Right lobe of liver (tissue), 6 donors: ENCODE data around the gene PTMA. TPM values are rescaled to one million over a fixed set of nuclear protein-coding genes. Genes with fewer than 3 reads are reported as not detected.

Experiments
- ATAC-seq, 4 donors: fragments of 200-7000 bp; cut with Tn5 transposase; one replicate each; pipeline ENCODE4 v1.9.1; 2020; ENCODE audit warnings: mild to moderate bottlenecking in 4 of 4, moderate library complexity in 4 of 4
- DNase-seq, 3 donors: peaks; one replicate each; pipeline ENCODE4 v3.0.0-alpha.2; 2020
- H3K27ac ChIP-seq, 3 donors: fragments of 200-600 bp; one replicate each; pipeline ENCODE4 v1.8.0; 2022
- H3K27me3 ChIP-seq, 2 donors: fragments of 200-600 bp; one replicate each; pipeline ENCODE4 v1.8.0; 2022
- H3K36me3 ChIP-seq, 4 donors: fragments of 200-600 bp; sonication (generic) in 1 of 4; one replicate each; pipeline versions ENCODE4 v1.5.1 to v1.8.0; 2017 to 2022; ENCODE audit warnings: control low read depth in 1 of 4
- H3K4me1 ChIP-seq, 4 donors: fragments of 200-600 bp; sonication (generic) in 1 of 4; one replicate each; pipeline versions ENCODE4 v1.5.1 to v1.8.0; 2017 to 2022; ENCODE audit warnings: control low read depth in 1 of 4
- H3K4me3 ChIP-seq, 3 donors: fragments of 200-600 bp; one replicate each; pipeline ENCODE4 v1.8.0; 2022
- H3K9me3 ChIP-seq, 4 donors: fragments of 200-600 bp; sonication (generic) in 1 of 4; one replicate each; pipeline versions ENCODE4 v1.5.1 to v1.8.0; 2017 to 2022; ENCODE audit warnings: control low read depth in 1 of 4
- POLR2A ChIP-seq: fragments of 450-650 bp; IDR thresholded peaks from one replicate; pipeline ENCODE4 v1.6.1; 2017; ENCODE audit warnings: antibody characterized with exemption, mild to moderate bottlenecking
- WGBS: methylation state at CpG from one replicate; pipeline ENCODE4 v1.1.6; 2018; ENCODE audit warnings: low coverage, low lambda C conversion rate; ENCODE audit not compliant: insufficient coverage; ENCODE audit errors: missing lambda C conversion rate; 5-methylcytosine and 5-hydroxymethylcytosine counted together
- intact Hi-C, 2 donors: fragments of 100-400 bp; cut with DNase I; formaldehyde crosslinking; loops; one replicate each; pipeline versions ENCODE4 v1.11.2 to v1.14.1; 2022
- total RNA-seq, 6 experiments: library from RNA; depleted of rRNA in 2 of 6; stranded (reverse); fragments of >200 nt in 2 of 6; fragmentation: NEBNext Ultra II Directional in 3 of 6; extraction: Animal tissue kit (Norgen Biotek cat#: 25700) in 3 of 6; gene quantifications; one replicate each; pipeline versions ENCODE4 v1.1.0 to v1.2.4, GENCODE V29; 2016 to 2023
- TF ChIP-seq, protein P1 (sequence below), 4 donors: fragments of 200-600 bp in 3 of 4; fragments of 450-650 bp in 1 of 4; IDR thresholded peaks; one replicate each; pipeline versions ENCODE4 v1.5.1 to v1.8.0; 2016 to 2022; ENCODE audit warnings: antibody characterized with exemption in 4 of 4, mild to moderate bottlenecking in 2 of 4
- donor health status: DM: no; HTN: yes; CAD: no.
- donor health status: DM: no; HTN: no; CAD: no.
- donor health status: DM: no; HTN: no; CAD: no.
- donor health status: DM: no; HTN: yes; CAD: no.
- donor health status: DM: no; HTN: yes; CAD: no.

Gene PTMA
- total RNA-seq, 6 experiments from 2014 or later, result 180 to 373 (median 252) TPM

DNA sequence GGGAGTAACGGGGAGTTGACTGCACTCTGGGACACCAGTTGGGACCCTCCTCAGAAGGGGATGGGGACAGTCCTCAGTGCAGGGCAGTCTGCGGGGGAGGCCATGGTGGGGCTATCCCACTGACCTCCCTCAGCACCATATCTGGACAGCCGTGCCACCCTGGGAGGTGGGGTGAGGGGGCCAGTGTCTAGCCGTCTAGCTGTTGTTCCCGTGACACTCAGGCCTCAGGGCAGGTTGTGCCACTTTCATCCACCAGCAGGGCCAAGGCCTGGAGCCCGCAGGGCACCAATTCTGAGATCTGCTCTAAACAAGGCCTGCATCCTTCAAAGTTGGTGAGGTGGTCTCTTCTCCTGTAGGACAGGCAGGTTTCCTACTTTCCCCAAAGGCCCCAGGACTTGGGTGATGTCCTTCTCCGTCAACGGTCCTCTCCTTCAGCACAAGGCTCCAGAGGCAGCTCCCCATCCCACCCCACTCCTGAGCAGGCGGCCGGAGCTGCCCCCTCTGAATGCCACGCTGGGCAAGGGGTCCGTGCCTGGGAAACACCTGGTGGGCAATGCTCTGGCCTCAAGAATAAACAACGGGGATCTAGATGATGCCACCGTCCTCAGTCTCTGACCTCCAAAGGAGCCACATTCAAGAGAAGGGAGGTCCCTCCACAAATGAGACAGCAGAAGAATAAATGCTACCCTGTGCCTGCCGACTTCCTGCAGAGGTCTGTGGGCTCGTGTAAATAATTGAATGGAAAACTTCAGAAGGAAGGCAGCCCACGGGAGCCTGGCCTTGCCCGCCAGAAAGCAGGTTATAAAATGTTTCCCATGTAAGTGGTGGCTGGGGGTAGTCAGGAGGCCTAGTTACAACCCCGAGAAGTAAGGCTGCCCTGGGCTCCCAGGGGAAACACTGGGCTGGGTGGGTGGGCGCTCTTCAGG is 42.8 kb upstream of the PTMA start:
- H3K27me3 ChIP-seq, result no peaks in the 10 kb centered on the region
- H3K27ac ChIP-seq, result peak overlapping the region; percentile 75 to 92 (median 76)
- ATAC-seq (no peak), DNase-seq (no peak)
- WGBS, result 55% methylated on average over 3 of the region's 20 CpGs
- no peaks in the 10 kb centered on the region for H3K36me3 ChIP-seq
- H3K4me3 ChIP-seq, result peak overlapping the region in 2 of 3 donors; percentile 26 to 40
- TF ChIP-seq, protein P1, sequence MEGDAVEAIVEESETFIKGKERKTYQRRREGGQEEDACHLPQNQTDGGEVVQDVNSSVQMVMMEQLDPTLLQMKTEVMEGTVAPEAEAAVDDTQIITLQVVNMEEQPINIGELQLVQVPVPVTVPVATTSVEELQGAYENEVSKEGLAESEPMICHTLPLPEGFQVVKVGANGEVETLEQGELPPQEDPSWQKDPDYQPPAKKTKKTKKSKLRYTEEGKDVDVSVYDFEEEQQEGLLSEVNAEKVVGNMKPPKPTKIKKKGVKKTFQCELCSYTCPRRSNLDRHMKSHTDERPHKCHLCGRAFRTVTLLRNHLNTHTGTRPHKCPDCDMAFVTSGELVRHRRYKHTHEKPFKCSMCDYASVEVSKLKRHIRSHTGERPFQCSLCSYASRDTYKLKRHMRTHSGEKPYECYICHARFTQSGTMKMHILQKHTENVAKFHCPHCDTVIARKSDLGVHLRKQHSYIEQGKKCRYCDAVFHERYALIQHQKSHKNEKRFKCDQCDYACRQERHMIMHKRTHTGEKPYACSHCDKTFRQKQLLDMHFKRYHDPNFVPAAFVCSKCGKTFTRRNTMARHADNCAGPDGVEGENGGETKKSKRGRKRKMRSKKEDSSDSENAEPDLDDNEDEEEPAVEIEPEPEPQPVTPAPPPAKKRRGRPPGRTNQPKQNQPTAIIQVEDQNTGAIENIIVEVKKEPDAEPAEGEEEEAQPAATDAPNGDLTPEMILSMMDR (IDR thresholded peaks at IDR 0.05), result no peak
- TF ChIP-seq POLR2A, result no peak
- peaks cover 0 to 6% (median 2%) of the 10 kb centered on the region in 4 donors for H3K4me1 ChIP-seq
- H3K9me3 ChIP-seq, result peaks cover 0 to 2% (median 0%) of the 10 kb centered on the region in 4 donors
- intact Hi-C loops, result no loop called here

DNA sequence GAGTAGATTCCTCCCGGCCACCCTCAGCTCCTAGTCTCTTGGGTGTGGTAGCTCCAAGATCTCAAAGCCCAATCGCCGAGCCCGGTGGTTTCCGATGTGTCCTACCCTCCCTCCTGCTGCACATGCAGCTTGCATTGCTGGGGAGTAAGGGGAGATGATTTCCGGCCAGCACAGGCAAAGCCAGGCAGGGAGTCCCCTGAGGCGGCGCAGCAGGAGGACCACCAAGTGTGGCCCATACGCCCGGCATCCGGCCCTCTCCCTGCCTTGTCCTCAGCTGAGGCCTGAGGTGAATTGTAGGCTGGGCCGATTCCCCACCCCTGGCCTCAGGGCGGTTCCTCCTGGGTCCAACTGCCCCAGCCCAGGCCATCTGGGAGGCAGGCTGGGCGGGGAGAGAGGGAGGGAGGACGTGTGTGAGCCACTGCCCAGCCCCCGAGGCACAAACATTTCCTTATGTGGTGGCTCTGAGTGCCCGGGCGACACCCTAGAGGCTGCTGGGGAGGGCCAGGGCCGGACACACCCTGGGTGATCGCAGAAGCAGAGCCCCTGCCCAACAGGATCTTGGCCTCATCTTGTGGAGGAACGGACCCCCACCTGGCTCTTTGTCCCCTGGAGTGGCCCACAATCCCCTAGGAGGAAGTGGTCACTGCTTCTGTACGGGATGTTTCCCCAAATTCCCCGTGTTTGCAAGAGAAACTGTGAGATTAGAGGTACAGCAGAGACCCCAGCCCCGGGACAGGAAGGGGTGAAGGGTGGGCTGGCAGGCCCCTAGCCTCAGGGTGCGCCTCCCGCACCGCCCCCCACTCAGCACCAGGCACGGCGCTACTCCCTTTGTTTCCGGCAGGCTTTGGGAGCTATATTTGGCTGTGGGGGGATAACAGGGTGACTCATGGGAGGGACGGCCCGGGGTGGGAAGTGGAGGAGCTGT is 41.9 kb upstream of the PTMA start:
- H3K4me1 ChIP-seq, result peaks cover 0 to 3% (median 0%) of the 10 kb centered on the region in 4 donors
- peak; percentile 56 to 76 (median 64) for ATAC-seq

DNA sequence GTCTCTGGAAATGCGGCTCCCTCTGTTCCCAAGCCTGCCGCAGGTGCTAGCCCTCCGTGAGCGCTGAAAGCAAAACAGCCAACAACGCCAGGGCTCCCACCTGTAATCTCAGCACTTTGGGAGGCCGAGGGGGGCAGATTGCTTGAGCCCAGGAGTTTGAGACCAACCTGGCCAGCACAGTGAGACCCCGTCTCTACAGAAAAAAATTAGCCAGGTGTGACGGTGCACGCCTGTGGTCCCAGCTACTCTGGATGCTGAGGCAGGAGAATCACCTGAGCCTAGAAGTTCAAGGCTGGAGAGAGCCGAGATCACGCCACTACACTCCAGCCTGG is 41.3 kb upstream of the PTMA start:
- peaks cover 0 to 2% (median 0%) of the 10 kb centered on the region in 4 donors for H3K4me1 ChIP-seq
- intact Hi-C loops, result no loop called here

More for the DNA sequence above, 41.9 kb upstream of the PTMA start:
- TF ChIP-seq, protein P1 (IDR thresholded peaks at IDR 0.05), result no peak
- peak; percentile 83 for TF ChIP-seq POLR2A
- 47% methylated on average over 4 of the region's 32 CpGs for WGBS
- Histone ChIP-seq H3K9me3 (peaks cover 0 to 2% (median 0%) of the 10 kb centered on the region in 4 donors), H3K27me3 (no peaks in the 10 kb centered on the region), H3K27ac (peak overlapping the region; percentile 75 to 92 (median 76)), H3K36me3 (no peaks in the 10 kb centered on the region), H3K4me3 (peak overlapping the region in 2 of 3 donors; percentile 31 to 40)
- intact Hi-C loops, result no loop called here
- peak; percentile 84 to 89 (median 85) for DNase-seq

DNA sequence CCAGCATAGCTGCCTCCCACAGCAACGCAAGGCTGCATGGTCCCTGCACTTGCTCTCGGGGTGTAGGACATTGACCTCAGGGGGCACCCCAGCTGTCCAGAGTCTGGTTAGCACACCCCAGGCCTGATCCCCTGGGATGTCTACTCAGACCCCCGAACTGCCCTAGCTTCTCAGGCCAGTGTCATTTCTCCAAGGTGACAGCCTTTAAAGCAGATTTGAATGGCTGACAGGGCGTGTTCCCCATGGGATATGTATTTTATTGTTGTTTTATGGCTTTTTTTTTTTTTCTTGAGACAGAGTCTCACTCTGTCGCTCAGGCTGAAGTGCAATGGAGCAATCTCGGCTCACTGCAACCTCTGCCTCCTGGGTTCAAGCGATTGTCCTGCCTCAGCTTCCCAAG is 40.8 kb upstream of the PTMA start:
- H3K4me1 ChIP-seq, result no peaks in the 10 kb centered on the region
- DNase-seq (no peak), ATAC-seq (no peak)
- 87% methylated on average over 6 of the region's 7 CpGs for WGBS
- H3K9me3 ChIP-seq, result no peaks in the 10 kb centered on the region
- intact Hi-C loops, result no loop called here
- H3K27me3 ChIP-seq, result no peaks in the 10 kb centered on the region
- H3K36me3 ChIP-seq, result no peaks in the 10 kb centered on the region
- TF ChIP-seq POLR2A, result no peak
- TF ChIP-seq, protein P1 (IDR thresholded peaks at IDR 0.05), result no peak
- H3K4me3 ChIP-seq, result no peak overlapping the region
- H3K27ac ChIP-seq, result peak overlapping the region in 2 of 3 donors; percentile 76 to 92

More for the DNA sequence above, 41.3 kb upstream of the PTMA start:
- Histone ChIP-seq H3K36me3 (no peaks in the 10 kb centered on the region), H3K4me3 (peak overlapping the region in 1 of 3 donors; percentile 31), H3K27ac (peak overlapping the region; percentile 75 to 92 (median 76)), H3K27me3 (no peaks in the 10 kb centered on the region), H3K9me3 (peaks cover 0 to 1% (median 0%) of the 10 kb centered on the region in 4 donors)
- WGBS, result 88% methylated on average over 2 of the region's 11 CpGs
- no peak for TF ChIP-seq POLR2A
- TF ChIP-seq, protein P1 (IDR thresholded peaks at IDR 0.05), result no peak
- DNase-seq, result no peak
- ATAC-seq, result no peak
